GM21737 (cell line): Measurements from ENCODE around the gene TGFBR3L.
"Not testable (repeated sequence)": the region's sequence is repeated elsewhere in the genome, so short reads cannot be mapped to it uniquely, and the experiment has no call there.

Source experiments
- ATAC-seq: cut with Tn5 transposase; IDR thresholded peaks from one replicate; pipeline ENCODE4 v1.9.1; 2021; ENCODE audit warnings: mild to moderate bottlenecking, moderate library complexity; ENCODE audit not compliant: unreplicated experiment

Gene TGFBR3L

DNA sequence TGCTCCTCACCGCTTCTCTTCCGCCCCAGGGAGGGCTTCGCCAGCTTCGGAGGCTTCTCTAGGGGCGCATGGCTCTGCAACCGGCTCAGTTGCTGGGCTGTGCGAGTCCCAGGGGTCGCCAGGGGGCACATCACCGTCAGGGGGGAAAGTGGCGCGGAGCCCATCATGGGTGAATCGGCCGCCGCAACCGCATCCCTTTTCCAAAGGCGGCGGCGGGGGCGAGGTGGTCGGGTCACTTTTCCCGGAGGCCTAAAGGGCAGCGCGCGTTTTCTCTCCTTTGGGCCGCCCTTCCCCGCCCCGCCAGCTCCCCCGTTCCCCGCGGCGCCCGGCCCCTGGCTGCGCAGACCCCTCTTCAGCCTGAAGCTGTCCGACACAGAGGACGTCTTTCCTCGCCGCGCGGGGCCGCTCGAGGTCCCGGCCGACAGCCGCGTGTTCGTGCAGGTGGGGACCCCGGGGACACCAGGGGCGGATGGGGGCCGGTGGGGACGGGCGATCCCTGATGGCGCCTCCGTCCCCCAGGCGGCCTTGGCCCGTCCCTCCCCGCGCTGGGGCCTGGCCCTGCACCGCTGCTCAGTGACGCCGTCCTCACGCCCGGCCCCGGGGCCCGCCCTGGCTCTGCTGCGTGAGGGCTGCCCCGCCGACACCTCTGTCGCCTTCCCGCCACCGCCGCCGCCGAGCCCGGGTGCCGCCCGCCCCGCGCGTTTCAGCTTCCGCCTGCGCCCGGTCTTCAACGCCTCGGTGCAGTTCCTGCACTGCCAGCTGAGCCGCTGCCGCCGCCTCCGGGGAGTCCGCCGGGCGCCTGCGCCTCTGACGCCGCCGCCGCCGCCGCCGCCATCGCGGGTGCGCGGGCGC, 1.7 kb downstream of the TGFBR3L start:
- ATAC-seq = no peak

DNA sequence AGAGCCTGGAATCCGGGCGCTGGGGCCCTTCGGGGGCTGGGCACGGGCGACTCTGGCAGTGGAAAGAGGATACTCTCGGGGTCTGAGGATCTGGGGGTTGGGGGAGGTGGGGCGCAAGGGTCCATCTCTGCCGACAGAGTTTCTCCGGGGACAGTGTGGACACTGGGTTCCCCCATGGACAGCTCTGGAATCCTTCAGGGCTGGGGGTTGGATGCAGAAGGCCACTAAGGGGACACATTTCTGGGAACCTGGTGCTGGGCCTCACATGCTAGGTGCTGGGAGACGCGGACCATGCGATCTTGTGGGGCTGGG, 2.3 kb downstream of the TGFBR3L start:
- no peak for ATAC-seq

DNA sequence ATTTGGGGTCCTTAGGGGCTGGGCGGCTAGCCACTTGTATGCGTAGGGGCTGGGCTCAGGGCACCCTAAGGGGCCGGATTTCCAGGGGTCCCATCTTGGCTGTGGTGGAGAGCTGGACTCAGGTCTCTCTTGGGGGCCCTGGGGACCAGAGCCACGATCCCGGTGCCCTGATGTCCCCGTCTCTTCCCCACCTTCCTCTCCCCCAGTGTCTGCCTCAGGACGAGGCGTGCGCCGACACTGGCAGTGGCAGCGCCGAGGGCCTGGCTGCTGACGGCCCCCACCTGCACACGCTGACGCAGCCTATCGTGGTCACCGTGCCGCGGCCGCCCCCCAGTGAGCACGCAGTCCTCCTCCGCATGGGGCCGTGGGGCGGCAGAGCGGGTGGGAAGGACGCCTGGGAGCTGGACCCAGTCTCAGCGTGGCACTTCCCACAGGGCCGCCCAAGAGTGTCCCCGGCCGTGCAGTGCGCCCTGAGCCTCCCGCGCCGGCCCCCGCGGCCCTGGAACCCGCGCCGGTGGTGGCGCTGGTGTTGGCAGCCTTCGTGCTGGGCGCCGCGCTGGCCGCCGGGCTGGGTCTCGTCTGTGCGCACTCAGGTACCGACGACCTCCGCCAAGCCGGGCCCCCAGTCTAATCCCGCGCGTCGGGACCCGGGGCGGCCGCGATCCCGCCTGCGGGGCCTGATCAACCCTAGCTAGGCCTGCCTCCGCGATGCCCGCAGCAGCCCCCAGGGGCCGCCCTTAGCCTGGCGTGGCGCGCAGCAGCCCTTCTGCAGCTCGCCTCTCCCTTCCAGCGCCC, 2.8 kb downstream of the TGFBR3L start:
- no peak for ATAC-seq

DNA sequence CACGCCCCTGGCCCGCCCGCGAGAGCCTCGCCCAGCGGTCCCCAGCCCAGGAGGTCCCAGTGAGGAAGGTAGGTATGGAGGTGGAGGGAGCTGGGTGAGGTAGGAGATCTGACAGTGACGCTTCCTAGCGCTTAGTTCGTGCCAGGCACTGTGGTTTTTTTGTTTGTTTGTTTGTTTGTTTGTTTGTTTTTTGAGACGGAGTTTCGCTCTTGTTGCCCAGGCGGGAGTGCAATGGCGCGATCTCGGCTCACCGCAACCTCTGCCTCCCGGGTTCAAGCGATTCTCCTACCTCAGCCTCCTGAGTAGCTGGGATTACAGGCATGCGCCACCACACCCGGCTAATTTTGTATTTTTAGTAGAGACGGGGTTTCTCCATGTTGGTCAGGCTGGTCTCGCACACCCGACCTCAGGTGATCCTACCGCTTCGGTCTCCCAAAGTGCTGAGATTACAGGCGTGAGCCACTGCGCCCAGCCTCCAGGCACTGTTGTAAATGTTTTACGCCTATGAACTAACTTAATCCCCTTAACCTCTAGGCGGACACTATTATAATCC, 3.5 kb downstream of the TGFBR3L start:
- ATAC-seq = not testable (repeated sequence)

DNA sequence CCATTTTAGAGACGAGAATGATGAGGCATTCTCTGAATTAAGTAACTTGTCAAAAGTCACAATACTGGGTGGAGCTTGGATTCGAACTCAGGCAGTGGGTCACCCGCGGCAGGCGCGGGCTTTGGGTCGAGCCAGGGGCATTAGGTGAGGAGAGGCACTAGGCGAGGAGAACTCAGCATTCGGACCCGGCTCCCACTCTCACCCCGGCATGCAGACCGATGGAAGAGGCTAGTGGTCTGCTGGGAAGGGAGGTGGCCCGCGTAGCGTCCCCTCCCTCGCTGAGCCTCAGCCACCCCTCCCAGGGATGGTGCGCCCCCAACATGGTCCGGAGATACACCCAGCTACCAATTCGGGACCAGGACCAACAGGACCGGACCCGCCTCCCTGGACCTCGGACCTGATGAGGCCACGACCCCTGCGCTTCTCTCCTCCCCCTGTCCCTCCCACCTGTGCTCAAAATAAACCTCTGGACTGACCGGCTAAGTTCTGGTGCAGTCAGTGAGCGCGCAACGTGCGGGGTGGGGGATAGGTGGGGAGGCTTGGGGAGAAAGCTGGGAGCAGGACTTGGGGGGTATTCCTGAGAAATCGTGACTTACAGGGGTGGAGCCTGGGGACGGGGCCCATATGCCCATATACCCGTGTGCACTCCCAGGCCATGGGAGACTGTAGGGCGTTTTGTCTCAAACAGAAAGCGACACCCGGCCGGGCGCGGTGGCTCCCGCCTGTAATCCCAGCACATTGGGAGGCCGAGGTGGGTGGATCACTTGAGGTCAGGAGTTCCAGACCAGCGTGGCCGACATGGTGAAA, 4.2 kb downstream of the TGFBR3L start:
- no peak for ATAC-seq

DNA sequence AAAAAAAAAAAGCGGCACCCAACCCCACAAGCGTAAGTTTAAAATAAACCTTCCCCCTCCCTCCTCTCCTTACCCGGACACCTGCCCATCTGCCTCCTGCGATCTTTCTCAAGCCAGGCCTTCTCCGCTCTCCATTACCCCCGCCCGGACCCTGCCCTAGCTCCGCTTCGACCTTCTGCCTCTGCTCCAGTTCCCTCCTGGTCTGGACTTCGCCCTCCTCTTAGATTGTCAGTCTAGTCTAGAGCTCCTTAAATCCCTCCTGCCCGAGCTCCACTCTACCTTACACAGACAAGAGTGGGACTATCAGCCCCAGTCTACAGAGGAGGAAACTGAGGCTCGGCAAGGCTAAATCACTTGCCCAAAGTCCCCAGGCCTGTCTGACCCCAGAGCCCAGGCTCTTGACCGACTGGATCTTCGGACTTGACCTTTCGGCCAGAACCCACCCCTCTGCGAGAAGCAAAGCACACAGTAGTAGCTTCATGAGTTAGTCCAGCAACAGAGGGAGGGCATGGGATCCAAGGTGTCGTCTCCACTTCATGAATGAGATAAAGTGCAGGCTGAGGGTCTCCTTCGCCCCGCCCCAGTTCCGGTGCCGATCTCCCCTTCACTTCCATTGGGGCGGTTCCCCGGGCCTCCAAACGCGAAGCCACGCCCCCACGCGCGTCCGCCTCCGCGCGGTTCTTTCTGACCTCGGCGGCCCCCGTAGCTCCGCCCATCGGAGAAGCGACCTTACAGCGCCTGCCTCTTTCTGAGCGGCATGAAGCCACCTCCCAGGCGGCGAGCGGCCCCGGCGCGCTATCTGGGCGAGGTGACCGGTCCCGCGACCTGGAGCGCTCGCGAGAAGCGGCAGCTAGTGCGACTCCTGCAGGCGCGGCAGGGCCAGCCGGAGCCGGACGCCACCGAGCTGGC, 5.2 kb downstream of the TGFBR3L start, which contains the start of gene SNAPC2:
SNAPC2 (plus strand) TSS at position 729 of the 909 bp plus-strand sequence; CDS start at position 758, 29 bp downstream.
- peak; percentile 48 for ATAC-seq

DNA sequence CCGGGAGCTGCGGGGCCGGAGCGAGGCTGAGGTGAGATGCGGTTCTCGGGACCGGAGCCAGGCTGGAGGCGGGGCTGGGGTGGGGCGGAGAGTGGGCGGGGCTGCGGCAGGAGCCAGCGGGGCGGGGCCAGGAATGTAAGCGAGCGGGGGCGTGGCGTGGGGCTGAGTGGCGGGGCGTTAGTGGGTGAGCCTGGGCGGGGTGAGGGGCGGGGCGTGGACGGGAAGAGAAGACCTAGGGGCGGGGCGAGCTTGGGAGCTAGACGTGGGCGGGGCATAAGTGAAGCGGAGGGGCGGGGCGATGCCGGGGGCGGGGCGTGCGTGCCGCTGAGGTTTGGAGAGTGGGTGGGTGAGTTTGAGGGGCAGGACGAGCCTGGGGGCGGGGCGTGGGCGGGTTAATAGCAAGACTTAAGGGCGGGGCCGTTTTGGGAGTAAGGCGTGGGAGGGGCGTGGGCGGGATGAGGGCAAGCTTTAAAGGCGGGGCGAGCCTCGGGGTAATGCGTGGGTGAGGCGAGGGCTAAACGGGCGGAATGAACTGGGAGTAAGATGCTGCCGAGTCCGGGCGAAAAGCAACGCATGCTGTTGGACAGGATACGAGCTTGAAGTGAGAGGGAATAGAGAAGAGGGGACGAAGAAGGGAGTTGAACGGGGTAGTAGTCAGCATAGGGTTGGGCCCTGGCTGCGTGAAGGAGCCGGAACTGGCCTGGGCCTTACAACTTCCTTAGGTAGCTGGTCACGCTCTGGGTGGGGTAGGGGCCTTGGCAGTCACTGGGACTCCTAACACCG, 6.1 kb downstream of the TGFBR3L start:
- peak; percentile 37 for ATAC-seq

DNA sequence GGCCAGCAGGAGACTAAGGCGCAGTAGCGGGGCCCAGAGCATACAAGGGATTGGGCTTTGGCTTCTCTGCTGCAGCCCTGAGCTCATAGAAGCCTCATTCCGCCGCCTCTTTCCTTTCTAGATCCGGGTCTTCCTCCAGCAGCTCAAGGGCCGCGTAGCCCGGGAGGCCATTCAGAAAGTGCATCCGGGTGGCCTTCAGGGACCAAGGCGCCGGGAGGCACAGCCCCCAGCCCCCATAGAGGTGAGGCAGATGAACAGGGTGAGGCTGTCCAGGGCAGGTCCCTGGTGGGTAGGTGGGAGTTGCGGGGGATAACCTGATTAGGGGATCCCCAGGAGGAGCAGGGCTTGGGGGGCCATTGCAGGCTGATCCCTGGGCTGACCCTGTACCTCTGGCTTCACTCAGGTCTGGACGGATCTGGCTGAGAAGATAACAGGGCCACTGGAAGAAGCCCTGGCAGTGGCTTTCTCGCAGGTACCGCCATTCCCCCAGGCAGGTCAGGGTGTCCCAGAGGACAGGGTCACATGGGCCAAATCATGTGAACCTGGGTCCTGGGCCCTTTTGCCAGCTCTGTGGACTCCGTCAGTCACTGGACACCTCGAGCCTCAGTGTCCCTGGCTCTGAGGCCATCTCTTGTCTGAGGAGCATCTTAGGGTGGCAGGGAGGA, 6.8 kb downstream of the TGFBR3L start:
- no peak for ATAC-seq

DNA sequence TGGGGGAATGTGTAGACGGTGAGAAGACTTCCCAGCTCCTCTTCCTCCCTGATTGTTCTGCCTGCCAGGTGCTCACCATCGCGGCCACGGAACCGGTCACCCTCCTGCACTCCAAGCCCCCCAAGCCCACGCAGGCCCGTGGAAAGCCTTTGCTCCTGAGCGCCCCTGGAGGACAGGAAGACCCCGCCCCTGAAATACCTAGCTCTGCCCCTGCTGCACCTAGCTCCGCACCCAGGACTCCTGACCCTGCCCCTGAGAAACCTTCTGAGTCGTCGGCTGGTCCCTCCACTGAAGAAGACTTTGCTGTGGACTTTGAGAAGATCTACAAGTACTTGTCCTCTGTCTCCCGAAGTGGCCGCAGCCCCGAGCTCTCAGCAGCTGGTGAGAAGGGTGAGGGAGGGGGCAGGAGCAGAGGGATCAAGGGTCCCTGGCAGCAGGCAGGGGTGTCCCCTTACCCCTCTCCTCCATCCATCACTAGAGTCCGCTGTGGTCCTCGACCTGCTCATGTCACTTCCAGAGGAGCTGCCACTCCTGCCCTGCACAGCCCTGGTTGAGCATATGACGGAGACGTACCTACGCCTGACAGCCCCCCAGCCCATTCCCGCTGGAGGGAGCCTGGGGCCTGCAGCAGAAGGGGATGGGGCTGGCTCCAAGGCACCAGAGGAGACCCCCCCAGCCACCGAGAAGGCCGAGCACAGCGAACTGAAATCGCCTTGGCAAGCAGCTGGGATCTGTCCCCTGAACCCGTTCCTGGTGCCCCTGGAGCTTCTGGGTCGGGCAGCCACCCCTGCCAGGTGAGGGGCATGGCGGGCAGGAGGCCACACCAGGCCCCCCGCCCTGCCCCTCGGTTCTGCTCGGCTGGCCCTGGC, 7.6 kb downstream of the TGFBR3L start:
- no peak for ATAC-seq

DNA sequence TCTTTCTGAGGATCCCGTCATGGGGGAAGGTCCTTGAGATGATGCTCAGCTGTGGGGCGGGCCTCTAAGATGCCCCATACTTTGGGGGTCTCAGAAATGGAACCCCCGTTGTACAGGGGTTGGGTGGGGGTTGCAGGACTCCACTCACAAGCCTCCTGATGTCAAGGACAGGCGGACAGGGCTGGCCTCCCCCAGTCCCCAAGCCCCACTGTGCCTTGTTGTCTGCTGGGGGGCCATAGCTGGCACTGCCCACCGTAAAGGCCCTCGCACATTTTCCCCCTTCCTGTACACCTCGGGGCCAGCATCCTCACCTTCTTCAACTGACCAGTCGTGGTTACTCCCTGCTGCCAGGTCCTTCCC, 8.2 kb downstream of the TGFBR3L start:
- no peak for ATAC-seq

DNA sequence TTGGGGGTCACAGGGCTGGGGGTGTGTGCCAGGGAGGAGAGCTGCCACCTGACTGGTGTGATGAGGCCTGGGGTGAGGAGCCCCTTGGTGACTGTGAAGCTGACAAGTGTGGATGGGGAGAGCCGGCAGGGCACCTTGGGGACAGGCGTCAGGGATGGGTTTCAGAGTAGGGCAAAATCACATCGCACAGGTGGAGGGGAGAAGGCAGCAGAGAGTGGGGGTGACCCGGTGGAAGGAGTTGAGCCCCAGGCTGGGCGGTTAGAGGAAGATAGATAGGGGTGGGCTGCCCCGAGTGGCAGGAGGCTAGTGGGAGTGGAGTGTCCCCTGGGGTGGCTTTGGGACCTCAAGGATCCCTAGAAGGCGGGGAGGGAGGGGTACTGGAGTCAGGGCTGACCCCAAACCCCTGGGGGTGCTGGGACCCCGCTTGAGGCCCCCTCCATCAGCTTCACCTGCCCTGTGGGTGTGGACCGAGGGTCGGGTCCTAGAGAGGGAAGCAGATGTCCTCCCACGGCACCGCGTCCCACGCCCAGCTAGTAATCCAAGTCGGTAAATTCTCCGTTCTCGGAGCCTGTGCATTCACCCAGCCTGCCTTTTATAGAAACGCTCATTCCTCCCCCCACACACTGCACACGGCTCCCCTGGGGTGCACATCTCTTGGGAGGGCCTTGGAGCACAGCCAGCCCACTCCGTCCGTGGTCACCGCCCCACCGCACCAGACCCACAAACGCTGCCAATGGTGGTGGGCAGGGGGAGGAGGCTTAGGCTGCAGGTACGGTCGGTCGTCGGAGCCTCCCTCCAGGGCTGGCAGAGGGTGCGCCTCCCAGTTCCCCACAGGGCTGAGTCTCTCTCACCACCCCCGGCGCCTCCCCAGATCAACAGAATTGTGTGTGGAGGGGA, 8.9 kb downstream of the TGFBR3L start:
- ATAC-seq = no peak

DNA sequence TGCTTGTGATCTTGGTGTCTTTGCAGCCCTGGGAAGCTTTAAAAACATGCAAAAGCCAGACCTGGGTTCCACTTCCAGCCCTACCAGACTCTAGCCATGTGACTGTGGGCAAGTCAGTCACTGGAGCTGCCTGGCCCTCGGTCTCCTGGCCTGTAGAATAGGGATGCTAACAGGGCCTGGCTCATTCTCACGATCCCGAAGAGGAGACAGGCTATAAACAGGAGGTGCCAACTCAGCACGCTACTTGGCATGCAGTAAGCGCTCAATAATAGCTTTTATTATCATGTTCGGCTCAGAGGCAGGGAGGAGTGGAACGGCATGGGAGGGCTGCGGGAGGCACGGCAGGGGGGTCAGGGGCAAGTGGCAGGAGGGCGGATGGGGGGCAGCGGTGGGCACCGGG, 9.6 kb downstream of the TGFBR3L start:
- ATAC-seq = no peak

DNA sequence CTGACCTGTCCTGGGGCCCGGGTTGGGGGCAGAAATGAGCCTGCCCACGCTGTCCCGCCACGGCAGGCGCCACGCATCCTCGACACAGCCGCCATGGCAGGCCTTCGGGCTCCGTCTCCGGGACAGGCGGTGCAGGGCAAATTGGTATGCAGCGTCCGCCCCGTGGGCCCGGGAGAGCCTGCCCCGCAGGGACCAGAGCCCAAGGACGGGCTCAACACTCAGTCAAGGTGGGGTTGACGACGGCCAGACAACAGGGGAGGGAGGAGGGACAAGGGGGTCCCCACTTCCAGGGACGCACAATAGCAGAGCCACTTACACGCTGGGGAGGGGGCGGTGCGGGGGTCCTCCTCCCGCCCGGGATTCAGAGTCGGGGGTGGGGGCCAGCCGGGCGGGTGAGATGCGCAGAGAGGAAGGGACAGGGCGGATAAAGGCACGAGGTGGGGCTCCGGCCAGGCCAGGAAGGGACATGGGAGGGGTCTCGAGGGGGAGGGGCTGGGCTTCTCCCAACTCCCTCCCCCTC, 10.1 kb downstream of the TGFBR3L start:
- ATAC-seq = no peak

DNA sequence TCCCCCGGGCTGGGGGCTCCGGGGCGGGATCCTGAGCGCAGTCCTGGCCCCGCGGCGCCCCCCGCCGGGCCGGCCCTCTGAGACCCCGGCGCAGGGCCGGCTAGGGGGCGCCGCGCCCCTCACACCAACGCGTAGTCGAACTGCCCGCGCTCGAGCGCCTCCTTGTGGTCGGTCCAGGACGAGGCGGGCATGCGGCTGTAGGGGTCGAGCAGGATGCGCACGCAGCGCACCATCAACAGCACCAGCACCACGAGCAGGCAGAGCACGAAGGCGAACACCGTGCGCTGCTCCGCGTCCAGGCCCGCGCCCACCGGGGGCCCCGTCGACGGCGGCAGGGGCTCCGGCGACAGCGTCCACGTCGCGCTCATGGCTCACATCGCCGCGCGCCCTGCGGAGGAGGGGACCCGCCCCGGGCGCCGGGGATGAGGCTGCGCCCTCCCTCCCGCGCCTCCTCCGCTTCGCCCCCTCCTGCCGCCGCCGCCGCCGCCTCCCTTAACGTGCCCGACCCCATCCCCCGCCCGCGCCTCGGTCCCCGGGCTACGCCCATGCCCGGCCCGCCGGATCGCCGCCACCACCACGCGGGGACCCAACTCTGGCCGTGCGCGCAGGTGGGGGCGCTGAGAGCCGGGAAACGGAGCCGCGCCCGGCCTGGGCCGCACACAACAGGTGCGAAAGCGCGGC, 10.7 kb downstream of the TGFBR3L start:
- no peak for ATAC-seq

DNA sequence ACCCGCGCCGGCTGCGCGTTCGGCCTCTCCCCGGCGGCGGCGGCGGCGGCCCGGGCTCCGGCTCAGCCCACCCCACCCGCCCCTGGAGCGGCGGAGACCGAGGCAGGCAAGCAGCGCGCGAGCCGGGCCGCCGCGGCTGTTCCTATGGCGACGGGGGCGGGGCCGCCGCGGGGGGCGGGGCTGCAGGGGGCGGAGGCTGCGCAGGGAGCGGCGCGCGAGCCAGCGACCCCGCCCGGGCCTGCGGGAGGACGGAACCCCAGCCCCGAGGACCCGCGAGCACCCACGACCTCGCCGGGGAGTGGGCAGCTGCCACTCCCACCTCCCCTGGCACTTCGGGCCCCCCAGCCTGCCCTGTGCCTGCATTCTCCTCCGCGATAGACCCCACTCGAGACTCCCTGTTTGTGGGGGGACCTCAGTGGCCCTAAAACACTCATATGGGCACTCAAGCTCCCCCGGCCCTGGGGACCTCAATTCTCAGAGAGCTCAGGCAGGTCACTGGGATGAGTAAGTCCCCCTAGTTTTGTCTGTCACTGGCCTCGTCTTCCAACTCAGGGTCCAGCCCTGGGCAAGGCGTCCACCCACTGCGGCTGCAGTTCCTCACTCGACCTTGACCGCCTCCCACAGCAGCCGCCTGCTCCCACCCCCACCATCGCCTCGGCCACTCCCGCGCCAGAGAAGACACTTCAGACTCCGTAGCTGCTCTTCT, 11.5 kb downstream of the TGFBR3L start, which contains the start of gene CTXN1:
CTXN1 (minus strand) TSS at position 115 of the 706 bp plus-strand sequence. CDS start 597 bp downstream, outside the sequence.
- ATAC-seq = no peak
